ENCODE measurements around the gene MUC4. TPM values are rescaled to one million over a fixed set of nuclear protein-coding genes. Genes with fewer than 3 reads are reported as not detected.

Gene MUC4
- total RNA-seq, 2 donors from 2014 or later: 0.12 TPM; not detected in 1

GRCh38 chr3:195758721-195759353 is 52.9 kb downstream of the MUC4 start:
- Histone ChIP-seq H3K4me3 (no peak overlapping the region), H3K36me3 (no peaks in the 10 kb centered on the region), H3K27ac (no peak overlapping the region), H3K27me3 (no peaks in the 10 kb centered on the region), H3K9me3 (no peaks in the 10 kb centered on the region), H3K4me1 (peaks cover 0 to 10% of the 10 kb centered on the region in 2 donors)
- TF ChIP-seq CTCF (IDR thresholded peaks at IDR 0.05): no peak
- DNase-seq (ENCODE audit: low spot score): no peak

- H3K36me3 ChIP-seq: no peaks in the 10 kb centered on the region
- H3K4me3 ChIP-seq: no peak overlapping the region
- DNase-seq (ENCODE audit: low spot score): no peak
- TF ChIP-seq CTCF (IDR thresholded peaks at IDR 0.05): no peak
- H3K4me1 ChIP-seq: peaks cover 0 to 10% of the 10 kb centered on the region in 2 donors
- H3K27me3 ChIP-seq: no peaks in the 10 kb centered on the region
- no peaks in the 10 kb centered on the region for H3K9me3 ChIP-seq
- H3K27ac ChIP-seq: no peak overlapping the region
These were observed 53.9 kb downstream of the MUC4 start for GRCh38 chr3:195757827-195758226.

GRCh38 chr3:195757438-195757770 is 54.3 kb downstream of the MUC4 start:
- H3K27ac ChIP-seq: no peak overlapping the region
- no peak for DNase-seq (ENCODE audit: low spot score)
- H3K36me3 ChIP-seq: no peaks in the 10 kb centered on the region
- no peak for TF ChIP-seq CTCF (IDR thresholded peaks at IDR 0.05)
- no peak overlapping the region for H3K4me3 ChIP-seq
- no peaks in the 10 kb centered on the region for H3K27me3 ChIP-seq
- no peaks in the 10 kb centered on the region for H3K9me3 ChIP-seq
- peaks cover 0 to 10% of the 10 kb centered on the region in 2 donors for H3K4me1 ChIP-seq

- H3K4me1 ChIP-seq: peaks cover 0 to 10% of the 10 kb centered on the region in 2 donors
- H3K9me3 ChIP-seq: no peaks in the 10 kb centered on the region
- TF ChIP-seq CTCF (IDR thresholded peaks at IDR 0.05): no peak
- DNase-seq (ENCODE audit: low spot score): no peak
- H3K36me3 ChIP-seq: no peaks in the 10 kb centered on the region
- no peaks in the 10 kb centered on the region for H3K27me3 ChIP-seq
- no peak overlapping the region for H3K27ac ChIP-seq
- no peak overlapping the region for H3K4me3 ChIP-seq
These were observed 55.7 kb downstream of the MUC4 start for GRCh38 chr3:195755791-195756676.

GRCh38 chr3:195755391-195755790 is 56.3 kb downstream of the MUC4 start:
- DNase-seq (ENCODE audit: low spot score): no peak
- TF ChIP-seq CTCF (IDR thresholded peaks at IDR 0.05): no peak
- Histone ChIP-seq H3K36me3 (no peaks in the 10 kb centered on the region), H3K4me3 (no peak overlapping the region), H3K27me3 (no peaks in the 10 kb centered on the region), H3K27ac (no peak overlapping the region), H3K4me1 (peaks cover 0 to 10% of the 10 kb centered on the region in 2 donors), H3K9me3 (no peaks in the 10 kb centered on the region)
